Smooth muscle cell (in vitro differentiated cells): ENCODE data around the gene FKBP6. TPM values are rescaled to one million over a fixed set of nuclear protein-coding genes. Genes with fewer than 3 reads are reported as not detected.
"Not testable (repeated sequence)": the region's sequence is repeated elsewhere in the genome, so short reads cannot be mapped to it uniquely, and the experiment has no call there.

Experiments
- DNase-seq: peaks from one replicate; lab custom pipeline; 2025; ENCODE audit not compliant: unreplicated experiment; lab: John Stamatoyannopoulos, UW
- H2AFZ ChIP-seq: fragments of 200-600 bp; sonication (generic); 2 replicates; pipeline ENCODE4 v1.6.0; 2016; ENCODE audit warnings: antibody characterized with exemption, low read depth, mild to moderate bottlenecking
- H3F3A ChIP-seq: fragments of 200-600 bp; sonication (generic); 2 replicates; pipeline ENCODE4 v1.6.0; 2017; ENCODE audit warnings: antibody characterized with exemption, low read depth
- H3K27ac ChIP-seq: fragments of 200-600 bp; sonication (generic); 2 replicates; pipeline ENCODE4 v1.5.1; 2016; ENCODE audit warnings: low read depth, mild to moderate bottlenecking
- H3K27me3 ChIP-seq: fragments of 200-600 bp; sonication (generic); 2 replicates; pipeline ENCODE4 v1.6.1; 2016; ENCODE audit warnings: low read depth, mild to moderate bottlenecking
- H3K36me3 ChIP-seq: fragments of 200-600 bp; sonication (generic); 2 replicates; pipeline ENCODE4 v1.5.1; 2016; ENCODE audit warnings: low read depth
- H3K4me1 ChIP-seq: fragments of 200-600 bp; sonication (generic); 2 replicates; pipeline ENCODE4 v1.5.1; 2016; ENCODE audit warnings: low read depth
- H3K4me2 ChIP-seq: fragments of 200-600 bp; sonication (generic); 2 replicates; pipeline ENCODE4 v1.6.0; 2016; ENCODE audit warnings: mild to moderate bottlenecking
- H3K4me3 ChIP-seq: fragments of 200-600 bp; sonication (generic); 2 replicates; pipeline ENCODE4 v1.5.1; 2016; ENCODE audit warnings: mild to moderate bottlenecking
- H3K79me2 ChIP-seq: fragments of 200-600 bp; sonication (generic); 2 replicates; pipeline ENCODE4 v1.6.0; 2016; ENCODE audit warnings: low read depth, mild to moderate bottlenecking
- H3K9ac ChIP-seq: fragments of 200-600 bp; sonication (generic); 2 replicates; pipeline ENCODE4 v1.6.0; 2016; ENCODE audit warnings: low read depth
- H3K9me3 ChIP-seq: fragments of 200-600 bp; sonication (generic); replicated peaks from 2 replicates; pipeline ENCODE4 v1.5.1; 2016; ENCODE audit warnings: low read depth
- H4K20me1 ChIP-seq: fragments of 200-600 bp; sonication (generic); 2 replicates; pipeline ENCODE4 v1.6.0; 2016; ENCODE audit warnings: low read depth
- CTCF ChIP-seq: fragments of 200-600 bp; sonication (generic); IDR thresholded peaks from 2 replicates; pipeline ENCODE4 v1.5.1; 2017; ENCODE audit warnings: borderline replicate concordance, mild to moderate bottlenecking, antibody characterized with exemption; ENCODE audit not compliant: insufficient read depth, poor library complexity, severe bottlenecking
- WGBS: methylation state at CpG from one replicate; pipeline ENCODE4 v1.1.7; 2016; ENCODE audit warnings: low lambda C conversion rate; 5-methylcytosine and 5-hydroxymethylcytosine counted together
- polyA plus RNA-seq: library from polyadenylated mRNA; unstranded; fragments of >200 nt; fragmentation: Nextera tagmentation; extraction: Ambion mirVana; gene quantifications from 2 replicates; pipeline ENCODE4 v1.2.1, GENCODE V29; 2016
- total RNA-seq: library from RNA; depleted of rRNA; stranded (reverse); fragments of >200 nt; gene quantifications from 2 replicates; pipeline ENCODE4 v1.2.3, GENCODE V29; 2014

The FKBP6 gene
- total and polyA plus RNA-seq, 2 experiments from 2014 or later: not detected

GRCh38 chr7:73303546-73303945, 24.4 kb upstream of the FKBP6 start:
- Histone ChIP-seq H3K9me3 (no peaks in the 10 kb centered on the region), H4K20me1 (no peaks in the 10 kb centered on the region), H3K4me3 (no peak overlapping the region), H3K4me2 (no peak overlapping the region), H3K9ac (no peak overlapping the region), H3K36me3 (no peaks in the 10 kb centered on the region), H3F3A (no peaks in the 10 kb centered on the region), H3K27ac (no peak overlapping the region), H3K79me2 (no peaks in the 10 kb centered on the region), H2AFZ (no peak overlapping the region), H3K4me1 (no peaks in the 10 kb centered on the region), H3K27me3 (no peaks in the 10 kb centered on the region)
- WGBS: 97% methylated on average over 26 of the region's 26 CpGs
- DNase-seq: no peak
- TF ChIP-seq CTCF: no peak

- Histone ChIP-seq H3K36me3 (no peaks in the 10 kb centered on the region), H2AFZ (no peak overlapping the region), H4K20me1 (no peaks in the 10 kb centered on the region), H3F3A (no peaks in the 10 kb centered on the region), H3K27ac (no peak overlapping the region), H3K4me1 (peaks cover 4% of the 10 kb centered on the region), H3K9me3 (no peaks in the 10 kb centered on the region), H3K79me2 (peaks cover 3% of the 10 kb centered on the region), H3K4me3 (no peak overlapping the region), H3K9ac (no peak overlapping the region), H3K27me3 (no peaks in the 10 kb centered on the region), H3K4me2 (no peak overlapping the region)
- WGBS: 98% methylated on average over 14 of the region's 14 CpGs
- no peak for DNase-seq
- TF ChIP-seq CTCF: no peak
Observed at GRCh38 chr7:73304071-73304470, 23.9 kb upstream of the FKBP6 start.

GRCh38 chr7:73304612-73305387, 23.2 kb upstream of the FKBP6 start:
- not testable (repeated sequence) for H2AFZ ChIP-seq, DNase-seq, H3K36me3 ChIP-seq, H3K27me3 ChIP-seq, H3K9ac ChIP-seq, H3K79me2 ChIP-seq, H3K9me3 ChIP-seq, H3K4me2 ChIP-seq, H3K4me1 ChIP-seq, H3K27ac ChIP-seq, H3F3A ChIP-seq, H3K4me3 ChIP-seq, H4K20me1 ChIP-seq
- 96% methylated on average over 14 of the region's 15 CpGs for WGBS

- no peaks in the 10 kb centered on the region for H3F3A ChIP-seq
- DNase-seq: no peak
- no peak overlapping the region for H3K27ac ChIP-seq
- WGBS: 95% methylated on average over 13 of the region's 13 CpGs
- peak overlapping the region; percentile 92 for H3K4me2 ChIP-seq
- peak overlapping the region; percentile 71 for H3K4me3 ChIP-seq
- no peaks in the 10 kb centered on the region for H4K20me1 ChIP-seq
- TF ChIP-seq CTCF: no peak
- H3K27me3 ChIP-seq: no peaks in the 10 kb centered on the region
- H3K9me3 ChIP-seq: no peaks in the 10 kb centered on the region
- H3K4me1 ChIP-seq: peaks cover 5% of the 10 kb centered on the region
- no peak overlapping the region for H2AFZ ChIP-seq
- H3K9ac ChIP-seq: no peak overlapping the region
- peaks cover 7% of the 10 kb centered on the region for H3K79me2 ChIP-seq
- no peaks in the 10 kb centered on the region for H3K36me3 ChIP-seq
Observed at GRCh38 chr7:73307436-73307835, 20.5 kb upstream of the FKBP6 start.
